Measurements from ENCODE around the gene HOXD3. TPM values are rescaled to one million over a fixed set of nuclear protein-coding genes. Genes with fewer than 3 reads are reported as not detected.
A peak's percentile ranks its signal among the peaks of the same experiment; 100 is the strongest.

The HOXD3 gene
- total RNA-seq, 1 donor from 2014 or later = not detected

- no peak for TF ChIP-seq CTCF (IDR thresholded peaks at IDR 0.05)
- Mint-ChIP-seq H3K4me3 (ENCODE audit: unreplicated experiment) (peak overlapping the region; percentile 44), H3K4me1 (ENCODE audit: low read depth) (peaks cover 7% of the 10 kb centered on the region), H3K36me3 (ENCODE audit: low read depth) (peaks cover 7% of the 10 kb centered on the region), H3K9me3 (ENCODE audit: low read depth) (peaks cover 5% of the 10 kb centered on the region), H3K27ac (ENCODE audit: unreplicated experiment) (no peak overlapping the region), H3K27me3 (ENCODE audit: low read depth) (peaks cover 76% of the 10 kb centered on the region)
- no peak for DNase-seq (ENCODE audit: low spot score)
Observed at GRCh38 chr2:176122052-176122682, 34.9 kb upstream of the HOXD3 start.

- DNase-seq (ENCODE audit: low spot score) = no peak
- peaks cover 7% of the 10 kb centered on the region for H3K36me3 Mint-ChIP-seq (ENCODE audit: low read depth)
- peaks cover 7% of the 10 kb centered on the region for H3K4me1 Mint-ChIP-seq (ENCODE audit: low read depth)
- TF ChIP-seq CTCF (IDR thresholded peaks at IDR 0.05) = no peak
- H3K4me3 Mint-ChIP-seq (ENCODE audit: unreplicated experiment) = peak within 1 kb of the TSS; percentile 44
- H3K27ac Mint-ChIP-seq (ENCODE audit: unreplicated experiment) = no peak within 1 kb of the TSS
- H3K9me3 Mint-ChIP-seq (ENCODE audit: low read depth) = peaks cover 5% of the 10 kb centered on the region
- H3K27me3 Mint-ChIP-seq (ENCODE audit: low read depth) = peaks cover 77% of the 10 kb centered on the region
Observed at GRCh38 chr2:176122683-176123410, 34.3 kb upstream of the HOXD3 start, which contains the start of gene HOXD9. HOXD9 (plus strand) TSS chr2:176122719; CDS start chr2:176122769, 50 bp downstream.

- Mint-ChIP-seq H3K4me3 (ENCODE audit: unreplicated experiment) (peak overlapping the region; percentile 16), H3K4me1 (ENCODE audit: low read depth) (peaks cover 15% of the 10 kb centered on the region), H3K27ac (ENCODE audit: unreplicated experiment) (no peak overlapping the region), H3K36me3 (ENCODE audit: low read depth) (peaks cover 7% of the 10 kb centered on the region), H3K27me3 (ENCODE audit: low read depth) (peaks cover 77% of the 10 kb centered on the region), H3K9me3 (ENCODE audit: low read depth) (peaks cover 3% of the 10 kb centered on the region)
- no peak for TF ChIP-seq CTCF (IDR thresholded peaks at IDR 0.05)
- DNase-seq (ENCODE audit: low spot score) = no peak
Observed at GRCh38 chr2:176123411-176124109, 33.5 kb upstream of the HOXD3 start.

- Mint-ChIP-seq H3K9me3 (ENCODE audit: low read depth) (no peaks in the 10 kb centered on the region), H3K27ac (ENCODE audit: unreplicated experiment) (no peak overlapping the region), H3K4me1 (ENCODE audit: low read depth) (peaks cover 21% of the 10 kb centered on the region), H3K36me3 (ENCODE audit: low read depth) (peaks cover 5% of the 10 kb centered on the region), H3K4me3 (ENCODE audit: unreplicated experiment) (peak overlapping the region; percentile 16), H3K27me3 (ENCODE audit: low read depth) (peaks cover 76% of the 10 kb centered on the region)
- no peak for DNase-seq (ENCODE audit: low spot score)
- TF ChIP-seq CTCF (IDR thresholded peaks at IDR 0.05) = no peak
Observed at GRCh38 chr2:176124110-176124946, 32.8 kb upstream of the HOXD3 start.
